G401 (cell line): ENCODE data around the gene APP. TPM values are rescaled to one million over a fixed set of nuclear protein-coding genes. Genes with fewer than 3 reads are reported as not detected.
"Not testable (repeated sequence)": the region's sequence is repeated elsewhere in the genome, so short reads cannot be mapped to it uniquely, and the experiment has no call there.

Experiments used
- DNase-seq: peaks from one replicate; pipeline ENCODE4 v3.0.0-alpha.2; 2015; ENCODE audit warnings: low spot score
- in situ Hi-C: cut with HindIII; loops from 2 replicates; pipeline ENCODE4 v1.10.0; 2016; ENCODE audit warnings: low sequenced_read_pairs, mixed read lengths
- total RNA-seq: library from RNA; depleted of rRNA; stranded (reverse); fragments of >200 nt; shearing (Covaris generic); gene quantifications from 2 replicates; pipeline ENCODE4 v1.2.3, GENCODE V29; 2014

Gene APP
- total RNA-seq, 1 experiment from 2014 or later = 254 TPM

DNA sequence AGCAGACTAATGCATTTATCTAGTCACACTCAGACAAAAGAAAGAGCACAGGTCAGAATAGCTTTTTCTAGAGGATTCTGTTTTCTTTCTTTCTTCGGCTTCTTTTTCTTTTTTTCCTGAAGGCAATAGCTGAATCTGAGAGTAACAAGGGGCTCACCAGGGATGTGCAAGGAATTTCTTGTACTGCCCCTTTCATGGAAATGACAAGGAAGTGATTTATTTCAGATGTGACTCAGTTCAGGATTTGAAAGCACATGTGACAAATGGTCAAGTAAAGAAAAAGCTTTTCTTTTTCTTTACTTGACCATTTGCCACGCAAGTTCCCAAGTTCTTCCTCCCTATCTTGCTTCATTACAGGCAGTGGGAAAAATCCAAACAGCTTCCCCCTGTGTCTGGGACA lies 233.8 kb downstream of the APP start:
- in situ Hi-C loops = no loop called here

DNA sequence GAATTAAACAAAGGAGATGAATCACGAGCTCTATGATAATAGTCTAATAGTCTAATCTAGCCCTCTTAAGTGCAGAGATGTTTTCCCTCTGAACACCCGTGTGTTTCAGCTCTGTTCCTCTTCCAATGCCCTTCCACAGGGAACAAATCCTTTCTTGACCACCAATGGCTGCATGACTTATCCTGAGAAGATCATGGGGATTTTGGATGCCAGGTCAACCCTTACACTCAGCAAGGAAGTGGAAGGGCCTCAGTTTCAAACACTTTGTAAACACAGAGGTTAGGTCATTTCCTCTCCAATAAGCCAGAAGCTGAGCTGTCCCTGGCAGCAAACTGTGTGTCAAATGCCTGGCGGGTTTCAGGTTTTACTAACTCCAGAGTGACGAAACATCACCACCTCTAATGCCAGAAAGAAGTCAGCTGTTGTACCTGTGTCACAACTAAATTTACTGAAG lies 235.8 kb downstream of the APP start:
- DNase-seq = no peak
- in situ Hi-C loops = no loop called here

More for the DNA sequence above, 233.8 kb downstream of the APP start:
- no peak for DNase-seq

DNA sequence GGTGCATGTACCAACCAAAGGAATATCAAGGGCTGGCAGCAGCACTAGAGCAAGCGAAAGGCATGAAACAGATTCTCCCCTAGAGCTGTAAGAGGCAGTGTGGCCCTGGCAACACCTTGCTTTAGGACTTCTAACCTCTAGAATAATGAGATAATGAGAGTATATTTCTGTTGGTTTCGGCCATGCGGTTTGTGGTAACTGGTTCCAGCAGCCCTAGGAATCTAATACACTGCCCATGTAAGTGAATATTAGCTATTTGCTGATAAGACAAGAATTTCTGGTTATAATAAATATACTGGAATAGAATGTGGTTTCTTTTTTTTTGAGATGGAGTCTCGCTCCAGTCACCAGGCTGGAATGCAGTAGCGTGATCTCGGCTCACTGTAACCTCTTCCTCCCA lies 236.4 kb downstream of the APP start:
- in situ Hi-C loops = no loop called here
- no peak for DNase-seq

DNA sequence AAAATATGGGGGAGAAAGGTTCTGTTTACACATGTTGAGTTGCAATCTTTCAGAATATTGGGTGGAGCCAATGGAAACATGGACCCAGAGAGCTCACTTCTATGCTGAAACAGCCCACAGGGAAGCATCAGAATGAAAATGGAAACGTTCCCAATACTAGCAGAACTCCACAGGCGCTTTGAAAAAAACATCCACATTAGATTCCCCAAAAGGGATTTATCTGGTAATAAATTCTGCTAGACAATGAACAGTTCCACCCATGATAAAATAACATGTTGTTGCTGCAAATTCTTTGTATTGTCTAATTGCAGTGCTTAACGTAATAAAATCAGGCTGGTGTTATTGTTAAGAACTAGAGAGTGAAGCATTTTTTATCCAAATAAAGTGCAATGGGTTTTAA lies 238.8 kb downstream of the APP start:
- in situ Hi-C loops = no loop called here
- DNase-seq = no peak

DNA sequence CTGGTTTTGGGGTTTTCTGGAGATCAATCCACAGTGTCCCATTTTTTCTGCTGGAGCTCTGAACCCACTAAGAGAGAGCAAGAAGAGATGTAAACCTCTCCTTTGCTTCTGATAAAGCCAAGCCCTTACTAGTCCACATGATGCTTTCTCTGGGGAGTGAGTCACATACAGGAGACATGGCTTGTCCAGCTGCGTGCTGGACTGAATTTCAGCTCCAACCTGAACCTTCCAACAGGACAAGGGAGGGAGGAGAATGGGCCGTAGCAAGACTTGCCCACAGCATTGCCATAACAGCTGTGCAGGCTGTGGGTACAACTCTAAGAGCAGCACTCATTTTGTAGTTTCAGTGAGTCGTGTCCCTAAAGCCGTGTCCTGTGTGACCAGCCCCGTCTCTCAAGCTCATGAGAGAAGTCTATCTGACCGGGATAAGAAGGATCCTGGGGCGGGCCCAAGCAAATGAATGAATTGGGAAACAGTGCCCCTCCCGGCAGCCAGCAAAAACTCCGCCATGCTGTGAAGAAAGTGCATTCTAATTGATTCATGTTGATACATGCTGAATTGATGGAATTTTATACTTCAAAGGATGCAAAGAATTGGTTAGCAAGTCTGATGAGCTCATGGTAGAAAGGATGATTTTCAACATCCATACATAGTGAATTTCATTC lies 240.6 kb downstream of the APP start:
- DNase-seq = no peak
- in situ Hi-C loops = no loop called here

DNA sequence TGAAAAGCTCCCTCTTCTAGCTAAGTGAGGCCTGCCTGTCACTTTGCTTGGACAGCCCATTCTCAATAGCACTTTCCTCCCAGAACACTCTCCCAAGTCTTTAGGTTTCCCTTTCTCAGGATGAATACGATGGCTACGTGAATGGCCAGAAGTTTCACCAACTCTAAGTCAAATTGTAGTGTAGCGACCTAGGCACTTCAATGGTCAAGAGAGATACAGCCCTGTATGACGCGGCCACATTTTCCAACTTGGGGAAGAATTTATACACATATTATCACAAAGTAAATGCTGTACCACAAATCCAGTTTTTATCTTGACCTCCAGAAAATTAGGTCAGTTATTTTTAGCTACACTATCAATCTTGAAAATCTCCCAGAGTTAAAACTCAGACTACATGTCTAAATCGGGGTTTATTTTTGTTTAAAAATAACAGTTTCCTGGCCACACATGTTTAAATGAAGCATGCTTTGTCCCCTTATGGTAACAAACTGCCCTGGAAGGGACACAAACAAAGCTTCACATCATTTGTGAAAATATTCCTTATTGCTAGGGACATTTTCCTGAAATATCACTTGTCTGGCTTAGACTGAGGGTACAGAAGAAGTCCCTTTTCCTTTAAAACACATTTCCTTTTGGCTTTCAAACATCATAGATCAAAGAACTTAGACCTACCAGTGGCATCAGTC lies 243.2 kb downstream of the APP start:
- in situ Hi-C loops = no loop called here
- no peak for DNase-seq

DNA sequence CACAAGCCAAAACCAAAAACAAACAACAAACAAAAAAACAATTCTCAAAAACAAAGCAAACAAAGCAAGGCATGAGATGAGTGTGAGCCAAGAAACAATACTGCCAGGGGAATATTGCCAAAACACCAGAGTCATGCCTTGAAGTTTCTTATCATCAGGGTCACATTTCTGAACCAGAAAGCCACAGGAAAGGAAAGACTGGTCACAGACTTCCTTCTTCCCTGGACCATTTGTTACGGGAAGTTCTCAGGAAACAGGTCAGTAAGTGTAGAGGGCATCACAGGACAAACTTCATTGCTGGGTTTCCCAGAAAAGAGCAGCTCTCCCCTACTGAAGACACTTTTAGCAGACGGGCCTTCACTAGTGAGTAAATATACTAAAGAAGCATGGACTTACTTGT lies 244.6 kb downstream of the APP start:
- DNase-seq = no peak
- in situ Hi-C loops = no loop called here

DNA sequence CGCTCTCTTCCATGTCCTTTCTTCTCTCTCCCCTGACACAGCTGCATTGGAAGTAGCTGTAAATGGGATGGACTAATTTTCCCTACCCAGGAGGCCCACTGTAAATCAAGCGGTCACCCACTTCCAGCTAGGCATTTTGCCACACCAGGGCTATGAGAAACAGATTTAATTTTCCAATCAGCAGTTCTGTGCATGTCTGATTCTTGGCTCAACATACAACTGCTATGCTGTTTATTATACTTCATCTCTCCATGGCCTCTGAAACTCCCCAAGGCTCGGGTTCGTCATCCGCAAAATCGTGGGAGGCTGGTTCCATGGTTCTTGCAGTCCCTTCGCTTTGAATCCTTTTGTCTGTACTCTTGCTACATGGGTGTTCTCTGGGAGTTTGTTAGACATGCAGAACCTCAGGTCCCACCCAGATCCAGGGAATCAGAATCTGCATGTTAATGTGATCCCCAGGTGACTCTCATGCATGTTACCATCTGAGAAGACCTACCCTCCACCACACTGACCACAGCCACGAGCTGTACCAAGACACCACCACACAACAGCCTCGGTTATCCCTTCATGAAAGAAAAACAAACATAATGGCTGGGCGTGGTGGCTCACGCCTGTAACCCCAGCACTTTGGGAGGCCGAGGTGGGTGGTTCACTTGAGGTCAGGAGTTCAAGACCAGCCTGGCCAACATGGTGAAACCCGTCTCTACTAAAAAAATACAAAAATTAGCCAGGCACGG lies 245.3 kb downstream of the APP start:
- DNase-seq = no peak
- in situ Hi-C loops = no loop called here

DNA sequence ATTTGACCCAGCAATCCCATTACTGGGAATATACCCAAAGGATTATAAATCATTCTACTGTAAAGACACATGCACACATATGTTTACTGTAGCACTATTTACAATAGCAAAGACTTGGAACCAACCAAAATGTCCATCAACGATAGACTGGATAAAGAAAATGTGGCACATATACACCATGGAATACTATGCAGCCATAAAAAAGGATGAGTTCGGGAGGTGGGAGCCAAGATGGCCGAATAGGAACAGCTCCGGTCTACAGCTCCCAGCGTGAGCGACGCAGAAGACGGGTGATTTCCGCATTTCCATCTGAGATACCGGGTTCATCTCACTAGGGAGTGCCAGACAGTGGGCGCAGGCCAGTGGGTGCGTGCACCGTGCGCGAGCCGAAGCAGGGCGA lies 252.4 kb downstream of the APP start:
- in situ Hi-C loops = not testable (repeated sequence)

DNA sequence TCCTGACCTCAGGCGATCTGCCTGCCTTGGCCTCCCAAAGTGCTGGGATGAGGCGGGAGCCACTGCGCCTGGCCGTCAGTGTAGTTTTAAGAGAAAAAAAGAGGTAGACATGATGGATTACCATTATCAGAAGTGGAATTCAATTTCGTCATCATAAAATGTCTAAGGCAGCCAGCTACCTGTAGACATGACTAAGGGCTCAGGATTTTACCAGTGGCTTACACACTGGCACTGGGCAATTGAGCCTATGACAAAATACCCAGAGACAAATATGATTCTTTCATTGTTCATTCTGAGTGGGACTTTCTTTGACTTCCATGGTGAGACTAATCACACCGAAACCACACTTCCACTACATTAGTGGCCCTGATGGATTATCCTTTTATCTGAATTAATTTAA lies 254.3 kb downstream of the APP start:
- in situ Hi-C loops = no loop called here
- DNase-seq = no peak

More for the DNA sequence above, 252.4 kb downstream of the APP start:
- DNase-seq = not testable (repeated sequence)

DNA sequence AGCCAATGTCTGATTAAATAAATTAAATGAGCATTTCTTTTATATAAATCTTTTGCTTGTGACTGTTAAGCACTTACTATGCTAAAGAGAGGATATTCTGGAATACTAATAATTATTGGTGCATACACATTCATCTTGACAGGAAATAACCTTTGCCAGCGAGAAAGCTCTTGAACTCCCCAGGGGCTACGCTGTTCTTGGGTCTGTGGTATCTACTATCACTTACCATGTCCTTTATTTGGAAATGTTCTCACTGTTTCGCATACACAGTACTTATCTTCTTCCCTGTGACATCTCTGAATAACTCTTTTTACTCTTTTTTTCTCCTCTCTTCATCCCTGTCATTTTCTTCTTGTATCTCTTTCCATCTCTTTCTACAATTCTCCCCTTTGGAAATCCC lies 257.1 kb downstream of the APP start:
- DNase-seq = no peak
- in situ Hi-C loops = no loop called here

DNA sequence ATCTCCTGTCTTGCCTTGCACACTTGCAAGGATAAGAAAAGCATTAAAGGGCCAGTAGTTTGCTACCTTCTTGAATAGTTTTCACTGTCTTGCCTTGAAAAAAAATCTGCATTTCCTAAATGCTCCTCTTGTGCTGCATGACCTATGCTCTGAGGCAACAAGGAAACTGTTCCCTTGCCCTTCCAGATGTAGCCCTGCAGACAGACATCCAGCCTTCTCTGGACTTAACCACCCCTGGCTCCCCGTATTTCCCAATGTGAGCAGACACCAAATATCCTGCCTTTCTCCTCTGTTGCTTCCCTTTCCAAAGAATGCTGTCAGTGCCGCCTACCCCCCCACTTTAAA lies 258.2 kb downstream of the APP start:
- no peak for DNase-seq
- in situ Hi-C loops = no loop called here

DNA sequence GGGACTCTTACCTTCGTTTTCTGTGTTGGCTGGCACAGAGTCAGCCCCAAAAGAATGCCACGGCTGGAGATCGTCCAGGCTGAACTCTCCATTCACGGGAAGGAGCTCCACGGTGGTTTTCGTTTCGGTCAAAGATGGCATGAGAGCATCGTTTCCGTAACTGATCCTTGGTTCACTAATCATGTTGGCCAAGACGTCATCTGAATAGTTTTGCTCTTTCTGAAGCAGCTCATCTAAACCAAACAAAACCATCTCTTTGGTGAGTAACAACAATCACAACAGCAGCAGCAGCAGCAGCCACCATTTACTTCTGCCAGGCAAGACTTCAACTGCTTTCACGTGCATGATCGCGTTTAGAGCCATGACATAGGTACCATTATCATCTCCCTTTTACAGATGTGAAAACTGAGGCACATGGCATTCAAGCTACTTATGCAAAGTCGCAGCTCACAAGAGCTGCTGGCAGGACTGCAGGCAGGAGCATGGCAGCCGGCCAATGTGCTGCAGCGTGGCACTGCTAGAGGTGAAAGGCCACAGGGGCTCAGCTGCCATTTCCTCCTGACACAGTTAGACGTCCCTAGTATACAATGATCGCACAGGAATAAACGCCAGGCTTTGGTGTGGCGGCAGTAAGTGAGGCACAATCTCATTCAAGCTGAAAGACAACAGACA lies 258.7 kb downstream of the APP start:
- DNase-seq = peak; percentile 67
- in situ Hi-C loops = no loop called here

DNA sequence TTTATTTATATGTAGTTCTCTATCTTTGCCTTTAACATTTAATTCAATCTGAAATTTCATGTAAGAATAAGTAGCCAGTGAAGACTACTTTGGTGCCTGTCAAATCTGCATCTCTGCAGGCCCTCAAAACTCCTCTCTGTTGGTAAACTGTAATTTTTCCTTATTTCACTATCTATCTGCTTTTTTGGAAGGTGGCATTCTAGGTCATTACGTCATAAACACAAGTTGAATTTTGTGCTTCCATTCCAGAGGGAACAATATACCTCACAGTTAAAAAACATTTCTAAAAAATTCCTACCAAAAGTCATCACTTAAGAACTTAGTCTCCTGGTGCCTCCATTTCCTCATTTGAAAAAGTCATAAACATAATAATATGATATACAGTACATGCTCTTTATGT lies 259.8 kb downstream of the APP start:
- in situ Hi-C loops = no loop called here
- no peak for DNase-seq

DNA sequence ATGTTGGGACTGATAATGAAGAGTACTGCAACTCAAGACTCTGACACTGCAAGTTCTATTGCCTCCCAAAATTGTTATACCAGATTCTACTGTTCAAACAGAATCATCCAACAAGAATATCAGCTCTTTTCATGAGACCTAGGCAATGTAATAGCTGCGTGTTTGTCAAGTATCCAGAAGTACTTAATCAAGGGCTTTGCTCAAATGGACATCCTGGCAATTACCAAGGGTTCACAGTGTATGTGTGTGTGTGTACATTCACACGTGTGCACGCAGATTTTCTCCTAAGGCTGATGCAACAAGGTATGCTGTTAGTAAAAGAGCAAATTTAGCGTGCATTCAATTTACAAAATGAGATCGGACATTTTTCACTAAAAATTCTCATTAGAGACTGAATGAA lies 261.2 kb downstream of the APP start:
- DNase-seq = no peak
- in situ Hi-C loops = no loop called here

DNA sequence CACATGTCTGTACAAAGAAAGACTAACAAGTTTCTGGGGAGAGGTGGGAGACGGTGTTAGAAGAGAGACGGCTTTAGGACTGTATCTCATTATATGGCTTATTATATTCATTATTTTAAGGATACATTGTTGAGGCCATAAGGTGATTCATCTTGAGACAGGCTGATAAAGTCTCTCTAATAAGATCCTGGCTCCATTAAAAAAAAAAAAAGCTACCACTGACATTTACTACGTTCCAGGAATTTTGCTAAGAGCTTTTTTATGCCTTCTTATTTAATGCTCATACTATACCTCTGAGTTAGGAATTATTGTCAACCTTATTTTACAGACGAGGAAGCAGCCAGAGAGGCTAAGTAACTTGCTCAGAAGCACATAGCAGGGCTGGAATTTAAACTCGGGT lies 262.1 kb downstream of the APP start:
- in situ Hi-C loops = no loop called here
- no peak for DNase-seq

DNA sequence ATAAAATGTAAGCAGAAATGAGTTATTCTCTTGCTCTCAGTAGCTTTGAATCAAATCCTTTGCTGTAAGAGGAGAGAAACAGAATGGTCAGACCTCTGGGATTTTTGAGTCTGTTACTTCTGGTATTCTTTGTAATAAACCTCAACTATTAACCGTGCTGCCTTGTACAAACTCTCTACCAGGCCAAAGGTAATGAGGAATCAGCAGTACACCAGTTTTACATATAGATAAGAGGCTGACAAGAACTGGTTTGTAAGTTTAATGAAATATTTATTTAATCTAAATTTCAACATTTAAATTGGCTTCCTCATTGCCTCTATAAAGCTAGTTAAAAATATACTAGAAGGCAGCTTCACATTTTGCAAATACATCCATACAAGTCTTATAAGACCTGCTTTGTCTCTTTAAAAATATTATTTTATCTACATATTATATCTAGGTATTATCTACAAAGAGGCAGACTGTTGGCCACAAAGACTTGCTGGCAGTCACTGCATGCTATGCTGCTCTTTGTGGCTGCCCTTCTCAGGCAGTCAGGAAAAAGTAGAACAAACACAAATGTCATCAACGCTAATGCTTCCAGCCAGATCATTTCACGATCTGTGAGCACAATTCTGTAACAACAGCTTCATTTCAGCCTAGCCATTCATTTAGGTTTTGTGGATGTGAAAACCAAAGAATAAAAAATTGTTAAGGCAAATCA lies 262.8 kb downstream of the APP start:
- DNase-seq = peak; percentile 78
- in situ Hi-C loops = no loop called here

DNA sequence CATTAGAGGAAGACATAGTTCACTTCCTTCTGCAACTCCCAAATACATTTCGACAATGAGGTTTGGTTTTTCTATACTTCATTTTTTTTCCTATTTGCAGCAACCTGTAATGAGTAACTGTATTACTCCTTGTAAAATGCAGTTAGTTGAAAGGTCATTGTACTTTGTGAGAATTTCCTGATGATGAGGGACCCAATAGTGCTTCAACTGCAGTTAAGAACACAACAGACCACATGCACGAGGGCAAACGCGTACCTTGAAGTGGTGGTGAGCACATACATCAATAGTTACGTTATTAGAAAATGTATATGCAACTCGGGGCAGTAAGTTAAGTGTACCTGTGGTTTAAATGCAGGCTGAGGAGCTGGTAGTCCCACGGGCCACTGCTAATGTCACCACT lies 264.0 kb downstream of the APP start:
- DNase-seq = no peak
- in situ Hi-C loops = no loop called here

DNA sequence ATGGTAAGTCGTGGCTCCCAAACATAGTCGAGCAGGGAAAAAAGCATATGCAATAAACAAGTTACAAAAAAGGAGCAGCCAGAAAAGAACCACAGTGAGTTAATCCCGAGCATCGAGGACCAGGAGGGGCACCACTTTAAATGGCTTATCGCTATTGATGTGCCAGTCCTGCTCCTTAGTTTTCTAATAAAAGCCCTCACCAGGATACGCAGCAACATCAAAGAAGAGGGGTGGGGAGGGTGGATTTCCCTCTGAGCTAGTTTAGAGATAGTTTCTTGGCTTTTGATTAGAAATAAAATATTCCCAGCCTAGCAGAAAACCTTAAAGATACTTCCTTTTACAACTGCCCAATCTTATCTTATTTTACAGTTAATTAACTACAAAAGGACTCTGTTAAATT lies 265.4 kb downstream of the APP start:
- in situ Hi-C loops = no loop called here
- no peak for DNase-seq
